Endothelial cell of umbilical vein (primary cell): ENCODE data around the gene NFS1. TPM values are rescaled to one million over a fixed set of nuclear protein-coding genes. Genes with fewer than 3 reads are reported as not detected.

ENCODE experiments used
- BruUV-seq: library from RNA; stranded (reverse); fragments of 400-500 nt; replicated peaks from 2 replicates; lab custom pipeline; 2021; lab: Mats Ljungman, UMichigan
- CTCF ChIA-PET: fragments of 300-600, 350-600 bp; sonication (Branson Sonifier 250); formaldehyde crosslinking; loops from one replicate; lab custom pipeline; 2021; ENCODE audit warnings: antibody characterized with exemption, inconsistent platforms; lab: Charles Lee
- POLR2A ChIA-PET: fragments of 300-600, 350-600 bp; sonication (Branson Sonifier 250); formaldehyde crosslinking; loops from one replicate; lab custom pipeline; 2021; ENCODE audit warnings: antibody characterized with exemption, inconsistent platforms; lab: Charles Lee
- DNase-seq: peaks from one replicate; pipeline ENCODE4 v3.0.0-alpha.2; 2011; ENCODE audit warnings: low read depth, low spot score
- FAIRE-seq: peaks from 2 replicates; lab custom pipeline; 2011; peaks lifted over from hg19 to GRCh38; lab: Jason Lieb, UNC
- H2AFZ ChIP-seq: 2 replicates; pipeline ENCODE4 v1.6.0; 2012; ENCODE audit warnings: low read depth, low read length, control low read depth, inconsistent platforms
- H3K27ac ChIP-seq: 2 replicates; pipeline ENCODE4 v1.5.1; 2011; ENCODE audit warnings: low read depth, mild to moderate bottlenecking, control low read depth, low read length, moderate library complexity; ENCODE audit not compliant: insufficient read depth
- H3K27me3 ChIP-seq, 2 experiments: 2 replicates each; pipeline versions ENCODE4 v1.6.0 to v1.6.1; 2011; ENCODE audit warnings: low read length in 2 of 2, mixed read lengths in 1 of 2; ENCODE audit not compliant: control insufficient read depth in 2 of 2, insufficient read depth in 2 of 2
- H3K36me3 ChIP-seq, 2 experiments: 2 replicates in 1 of 2; 3 replicates in 1 of 2; pipeline ENCODE4 v1.5.1; 2011; ENCODE audit warnings: low read length in 2 of 2, mild to moderate bottlenecking in 1 of 2, moderate library complexity in 1 of 2; ENCODE audit not compliant: control insufficient read depth in 2 of 2, insufficient read depth in 2 of 2; ENCODE audit errors: extremely low read depth in 1 of 2
- H3K4me1 ChIP-seq: 3 replicates; pipeline ENCODE4 v1.5.1; 2011; ENCODE audit warnings: mild to moderate bottlenecking, low read length; ENCODE audit not compliant: control insufficient read depth, insufficient read depth; ENCODE audit errors: extremely low read depth
- H3K4me2 ChIP-seq: 2 replicates; pipeline ENCODE4 v1.6.1; 2011; ENCODE audit warnings: low read length, control low read depth, mixed read lengths; ENCODE audit not compliant: insufficient read depth
- H3K4me3 ChIP-seq, 3 experiments: fragments of 200-600 bp in 1 of 3; sonication (generic), shearing (Covaris generic) in 1 of 3; replicated peaks in 1 of 3; 2 replicates each; pipeline ENCODE4 v1.5.1; 2011 to 2016; ENCODE audit warnings: control low read depth in 3 of 3, low read length in 3 of 3, mild to moderate bottlenecking in 2 of 3, inconsistent platforms in 1 of 3, low read depth in 1 of 3, moderate library complexity in 1 of 3; ENCODE audit not compliant: insufficient read depth in 1 of 3
- H3K79me2 ChIP-seq: 2 replicates; pipeline ENCODE4 v1.6.0; 2012; ENCODE audit warnings: low read length, inconsistent platforms; ENCODE audit not compliant: control insufficient read depth, insufficient read depth
- H3K9ac ChIP-seq: replicated peaks from 2 replicates; pipeline ENCODE3; 2011; ENCODE audit warnings: low read length, control low read depth; ENCODE audit not compliant: insufficient read depth; ENCODE audit errors: extremely low read depth
- H3K9me1 ChIP-seq: replicated peaks from 3 replicates; pipeline ENCODE4 v1.6.0; 2011; ENCODE audit warnings: mild to moderate bottlenecking, low read length; ENCODE audit not compliant: control insufficient read depth, insufficient read depth; ENCODE audit errors: extremely low read depth
- H3K9me3 ChIP-seq: replicated peaks from 2 replicates; pipeline ENCODE4 v1.5.1; 2012; ENCODE audit warnings: low read length, inconsistent platforms; ENCODE audit not compliant: control insufficient read depth, insufficient read depth
- H4K20me1 ChIP-seq: replicated peaks from 2 replicates; pipeline ENCODE3; 2011; ENCODE audit warnings: mild to moderate bottlenecking, low read length; ENCODE audit not compliant: control insufficient read depth, insufficient read depth; ENCODE audit errors: extremely low read depth
- CTCF ChIP-seq, 2 donors: IDR thresholded peaks; 1 replicate in 1 of 2; 2 replicates in 1 of 2; pipeline ENCODE4 v1.5.1; 2011; ENCODE audit warnings: low read length in 2 of 2, mild to moderate bottlenecking in 2 of 2, moderate library complexity in 2 of 2, control low read depth in 1 of 2, inconsistent platforms in 1 of 2, low read depth in 1 of 2; ENCODE audit not compliant: insufficient read depth in 1 of 2; ENCODE audit errors: extremely low read depth in 1 of 2
- EZH2 ChIP-seq: IDR thresholded peaks from 2 replicates; pipeline ENCODE4 v1.6.1; 2012; ENCODE audit warnings: borderline replicate concordance, low read depth, mild to moderate bottlenecking, moderate library complexity, low read length, inconsistent platforms; ENCODE audit not compliant: severe bottlenecking
- FOS ChIP-seq: IDR thresholded peaks from 2 replicates; pipeline ENCODE4 v1.6.1; 2011; ENCODE audit warnings: mild to moderate bottlenecking, low read length, moderate library complexity, borderline replicate concordance; ENCODE audit not compliant: insufficient read depth
- GATA2 ChIP-seq: IDR thresholded peaks from 2 replicates; pipeline ENCODE4 v1.7.0; 2011; ENCODE audit warnings: low read depth, mild to moderate bottlenecking, moderate library complexity, mixed read lengths, low read length; ENCODE audit not compliant: insufficient read length, insufficient read depth
- JUN ChIP-seq: IDR thresholded peaks from 2 replicates; pipeline ENCODE4 v1.6.1; 2011; ENCODE audit warnings: borderline replicate concordance, low read depth; ENCODE audit not compliant: insufficient read length, insufficient read depth
- MAX ChIP-seq: IDR thresholded peaks from 2 replicates; pipeline ENCODE4 v1.6.1; 2011; ENCODE audit not compliant: insufficient read depth, insufficient read length
- MYC ChIP-seq: IDR thresholded peaks from one replicate; pipeline ENCODE4 v1.6.1; 2011; ENCODE audit warnings: mild to moderate bottlenecking, low read depth, low read length
- POLR2A ChIP-seq: IDR thresholded peaks from 2 replicates; pipeline ENCODE4 v1.6.1; 2012; ENCODE audit warnings: low read depth, mild to moderate bottlenecking, control low read depth, low read length
- POLR2AphosphoS5 ChIP-seq: IDR thresholded peaks from 2 replicates; pipeline ENCODE4 v1.6.1; 2012; ENCODE audit warnings: low read depth, mild to moderate bottlenecking, control low read depth, low read length, moderate library complexity; ENCODE audit not compliant: insufficient read depth
- dilution Hi-C: fragments of 300-500 bp; cut with MboI; formaldehyde crosslinking; loops from one replicate; pipeline ENCODE4 v1.15.0; 2019; ENCODE audit warnings: low sequenced_read_pairs; ENCODE audit not compliant: extremely low pct_ligation_motif_present
- intact Hi-C: fragments of 100-400 bp; cut with micrococcal nuclease; formaldehyde crosslinking; loops from one replicate; pipeline ENCODE4 v1.10.0; 2022
- polyA plus RNA-seq, 4 experiments: library from polyadenylated mRNA; depleted of rRNA in 3 of 4; stranded (reverse) in 3 of 4; unstranded in 1 of 4; fragments of >200 nt; gene quantifications; 2 replicates each; pipeline versions ENCODE4 v1.2.1 to v1.2.3, GENCODE V29; 2011 to 2012; ENCODE audit warnings: missing spikeins in 1 of 4
- total RNA-seq: library from RNA; stranded (reverse); gene quantifications from 2 replicates; pipeline ENCODE4 v1.2.3, GENCODE V29; 2021

The NFS1 gene
- total and polyA plus RNA-seq, 2 donors (not counting 3 experiments of a cell fraction or from before 2014, with no cell fraction given): 25.1 to 28.4 TPM

- no TSS peak for BruUV-seq
- H3K27ac ChIP-seq: no peak overlapping the region
- peaks cover 57 to 61% of the 10 kb centered on the region in 2 experiments for H3K36me3 ChIP-seq
- no peak for FAIRE-seq
- peaks cover 85% of the 10 kb centered on the region for H3K79me2 ChIP-seq
- no peak for TF ChIP-seq JUN
- no peak for TF ChIP-seq MYC
- no peak for TF ChIP-seq POLR2AphosphoS5
- TF ChIP-seq EZH2: no peak
- dilution Hi-C loops (no loop called here), intact Hi-C loops (loop anchor here (2.0 kb wide), 1 partner anchor 14 kb away; no protein-coding TSS in a partner anchor)
- no peaks in the 10 kb centered on the region for H3K9me3 ChIP-seq
- H3K27me3 ChIP-seq: no peaks in the 10 kb centered on the region
- no peak for DNase-seq
- POLR2A ChIA-PET: interaction anchor here (1.1 to 1.5 kb wide), 3 partner anchors 8 to 13 kb away, joined by 3 read pairs; no protein-coding TSS in a partner anchor
- no peaks in the 10 kb centered on the region for H3K9me1 ChIP-seq
- H2AFZ ChIP-seq: no peak overlapping the region
- CTCF ChIA-PET: interaction anchor here (1.0 to 1.2 kb wide), 3 partner anchors 15 to 22 kb away, joined by 3 to 5 read pairs (median 4); partner anchors contain the start of gene RBM39
- H3K9ac ChIP-seq: no peak overlapping the region
- peaks cover 8% of the 10 kb centered on the region for H4K20me1 ChIP-seq
- no peak overlapping the region for H3K4me3 ChIP-seq
- H3K4me2 ChIP-seq: no peak overlapping the region
- no peaks in the 10 kb centered on the region for H3K4me1 ChIP-seq
Observed at GRCh38 chr20:35720165-35721123, 21.3 kb upstream of the NFS1 start.

- H4K20me1 ChIP-seq: peaks cover 11% of the 10 kb centered on the region
Observed at GRCh38 chr20:35719717-35720116, 20.6 kb upstream of the NFS1 start.

More at GRCh38 chr20:35719717-35720116, 20.6 kb upstream of the NFS1 start:
- TF ChIP-seq EZH2 (no peak), POLR2A (no peak), POLR2AphosphoS5 (no peak), MYC (no peak), CTCF (IDR thresholded peaks at IDR 0.05; ENCODE audit: extremely low read depth in 1 of 2, insufficient read depth in 1 of 2, low read depth in 1 of 2, low read length in 2 of 2) (no peak), JUN (no peak), GATA2 (no peak), FOS (no peak), MAX (no peak)
- H3K27me3 ChIP-seq: no peaks in the 10 kb centered on the region
- no peak overlapping the region for H3K27ac ChIP-seq
- no peaks in the 10 kb centered on the region for H3K9me1 ChIP-seq
- H3K36me3 ChIP-seq: peaks cover 55 to 62% of the 10 kb centered on the region in 2 experiments
- no peak for FAIRE-seq
- BruUV-seq: no TSS peak
- H3K4me1 ChIP-seq: no peaks in the 10 kb centered on the region
- H3K4me2 ChIP-seq: no peak overlapping the region
- dilution Hi-C loops: no loop called here
- POLR2A ChIA-PET: interaction anchor here (1.1 to 1.7 kb wide), 4 partner anchors 9 to 16 kb away, joined by 3 to 5 read pairs (median 3); no protein-coding TSS in a partner anchor
- intact Hi-C loops: loop anchor here (2.0 kb wide), 1 partner anchor 15 kb away; no protein-coding TSS in a partner anchor
- H3K4me3 ChIP-seq: no peak overlapping the region
- H3K9ac ChIP-seq: no peak overlapping the region
- H3K9me3 ChIP-seq: no peaks in the 10 kb centered on the region
- peaks cover 85% of the 10 kb centered on the region for H3K79me2 ChIP-seq
- CTCF ChIA-PET: interaction anchor here (1.0 to 1.2 kb wide), 3 partner anchors 14 to 22 kb away, joined by 3 to 5 read pairs (median 4); partner anchors contain the start of gene RBM39
- DNase-seq: no peak
- no peak overlapping the region for H2AFZ ChIP-seq
